SK-N-SH (cell line): Measurements from ENCODE around the gene TUSC7.

Source experiments
- CHD2 ChIP-seq: fragments of 150-350 bp; IDR thresholded peaks from 2 replicates; pipeline ENCODE4 v1.6.1; 2018; ENCODE audit warnings: low read length; ENCODE audit not compliant: partially characterized antibody
- ELF1 ChIP-seq: IDR thresholded peaks from 2 replicates; pipeline ENCODE4 v1.4.0; 2012
- EP300 ChIP-seq, 2 experiments: IDR thresholded peaks; 2 replicates each; pipeline versions ENCODE4 v1.4.0 to v1.6.1; 2012; ENCODE audit warnings: borderline replicate concordance in 1 of 2, low read depth in 1 of 2, low read length in 1 of 2
- FOSL2 ChIP-seq: IDR thresholded peaks from 2 replicates; pipeline ENCODE4 v1.4.0; 2012; ENCODE audit warnings: low read depth, mild to moderate bottlenecking, moderate library complexity, borderline replicate concordance
- NFIC ChIP-seq: IDR thresholded peaks from 2 replicates; pipeline ENCODE4 v1.4.0; 2012; ENCODE audit warnings: borderline replicate concordance
- NRF1 ChIP-seq: IDR thresholded peaks from 2 replicates; pipeline ENCODE4 v1.6.1; 2012; ENCODE audit warnings: low read depth, mild to moderate bottlenecking, low read length
- TF ChIP-seq, protein P1 (sequence below): fragments of 200-600 bp; sonication (generic); IDR thresholded peaks from 2 replicates; pipeline ENCODE4 v1.6.1; 2017; ENCODE audit warnings: antibody characterized with exemption, mild to moderate bottlenecking, moderate library complexity
- TF ChIP-seq, protein P2 (sequence below): IDR thresholded peaks from 2 replicates; pipeline ENCODE4 v1.4.0; 2012; ENCODE audit warnings: low read depth

DNA sequence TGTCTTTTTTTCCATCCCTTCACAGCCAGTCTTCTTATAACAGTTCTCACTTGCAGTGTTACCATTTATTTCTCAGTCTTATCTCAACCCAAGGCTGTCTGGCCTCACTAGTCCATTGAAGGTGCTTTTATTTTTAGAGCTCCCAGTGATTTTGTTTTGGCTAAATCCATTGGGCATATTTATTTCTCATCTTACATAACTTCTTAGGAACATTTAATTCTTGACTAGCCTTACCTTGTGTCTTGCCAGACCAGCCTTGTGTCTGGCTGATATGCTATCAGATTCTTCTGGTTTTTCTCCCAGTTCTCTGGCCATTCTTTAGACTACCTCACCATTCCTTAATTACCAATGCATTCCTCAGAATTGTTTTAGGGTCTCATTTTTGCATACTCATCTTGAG, 42.3 kb upstream of the TUSC7 start:
- TF ChIP-seq, protein P1, sequence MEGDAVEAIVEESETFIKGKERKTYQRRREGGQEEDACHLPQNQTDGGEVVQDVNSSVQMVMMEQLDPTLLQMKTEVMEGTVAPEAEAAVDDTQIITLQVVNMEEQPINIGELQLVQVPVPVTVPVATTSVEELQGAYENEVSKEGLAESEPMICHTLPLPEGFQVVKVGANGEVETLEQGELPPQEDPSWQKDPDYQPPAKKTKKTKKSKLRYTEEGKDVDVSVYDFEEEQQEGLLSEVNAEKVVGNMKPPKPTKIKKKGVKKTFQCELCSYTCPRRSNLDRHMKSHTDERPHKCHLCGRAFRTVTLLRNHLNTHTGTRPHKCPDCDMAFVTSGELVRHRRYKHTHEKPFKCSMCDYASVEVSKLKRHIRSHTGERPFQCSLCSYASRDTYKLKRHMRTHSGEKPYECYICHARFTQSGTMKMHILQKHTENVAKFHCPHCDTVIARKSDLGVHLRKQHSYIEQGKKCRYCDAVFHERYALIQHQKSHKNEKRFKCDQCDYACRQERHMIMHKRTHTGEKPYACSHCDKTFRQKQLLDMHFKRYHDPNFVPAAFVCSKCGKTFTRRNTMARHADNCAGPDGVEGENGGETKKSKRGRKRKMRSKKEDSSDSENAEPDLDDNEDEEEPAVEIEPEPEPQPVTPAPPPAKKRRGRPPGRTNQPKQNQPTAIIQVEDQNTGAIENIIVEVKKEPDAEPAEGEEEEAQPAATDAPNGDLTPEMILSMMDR: no peak
- TF ChIP-seq NRF1 (no peak), CHD2 (no peak), EP300 (IDR thresholded peaks at IDR 0.05; ENCODE audit: borderline replicate concordance in 1 of 2, low read depth in 1 of 2, low read length in 1 of 2) (no peak), NFIC (no peak), FOSL2 (no peak), ELF1 (no peak)
- TF ChIP-seq, protein P2, sequence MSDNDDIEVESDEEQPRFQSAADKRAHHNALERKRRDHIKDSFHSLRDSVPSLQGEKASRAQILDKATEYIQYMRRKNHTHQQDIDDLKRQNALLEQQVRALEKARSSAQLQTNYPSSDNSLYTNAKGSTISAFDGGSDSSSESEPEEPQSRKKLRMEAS: no peak
